ENCODE measurements around the gene ZNF785. TPM values are rescaled to one million over a fixed set of nuclear protein-coding genes. Genes with fewer than 3 reads are reported as not detected.

Gene ZNF785
- polyA plus RNA-seq, 1 donor (not counting 4 experiments of a cell fraction or from before 2014, with no cell fraction given), result 3.4 TPM

DNA sequence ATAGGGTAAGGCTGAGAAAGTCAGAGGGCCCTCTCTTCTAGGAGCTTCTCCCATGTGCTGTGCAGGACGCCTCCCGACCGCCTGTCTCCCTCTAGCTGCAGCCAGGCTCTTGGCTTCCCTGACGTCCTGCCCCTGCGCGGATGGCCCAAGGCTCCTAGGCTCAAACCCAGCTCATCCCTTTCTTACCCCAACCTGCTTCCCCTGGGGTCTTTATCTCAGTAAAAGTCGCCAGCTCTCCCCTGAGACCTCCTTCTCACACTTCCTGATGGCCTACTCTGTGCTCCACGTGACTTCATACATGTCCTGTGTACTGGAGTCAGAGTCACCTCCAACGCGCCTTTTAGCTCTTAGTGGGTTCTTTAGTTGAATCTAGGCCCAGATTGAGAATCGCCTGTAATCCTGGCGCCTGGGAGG is 49.7 kb downstream of the ZNF785 start:
- H3K4me1 ChIP-seq (ENCODE audit: control insufficient read depth, extremely low read depth, insufficient read depth, low read length), result peaks cover 11% of the 10 kb centered on the region
- DNase-seq (ENCODE audit: low read depth, low spot score) (no peak), FAIRE-seq (no peak)
- peaks cover 11% of the 10 kb centered on the region for H3K79me2 ChIP-seq (ENCODE audit: control insufficient read depth, insufficient read depth, low read length)
- H3K9me3 ChIP-seq (ENCODE audit: control insufficient read depth, low read depth, low read length), result no peaks in the 10 kb centered on the region
- no peaks in the 10 kb centered on the region for H4K20me1 ChIP-seq (ENCODE audit: control insufficient read depth, extremely low read depth, insufficient read depth, low read length)
- H3K9ac ChIP-seq (ENCODE audit: control insufficient read depth, extremely low read depth, insufficient read depth, low read length), result peak overlapping the region; percentile 96
- peak overlapping the region; percentile 72 for H2AFZ ChIP-seq (ENCODE audit: control insufficient read depth, low read length)
- dilution Hi-C loops (cut with MboI; ENCODE audit: extremely low pct_ligation_motif_present, low sequenced_read_pairs), result no loop called here
- peak overlapping the region; percentile 97 for H3K4me2 ChIP-seq (ENCODE audit: control insufficient read depth, extremely low read depth, insufficient read depth, low read depth, low read length)
- no peaks in the 10 kb centered on the region for H3K36me3 ChIP-seq (ENCODE audit: control insufficient read depth in 2 of 2, extremely low read depth in 1 of 2, insufficient read depth in 2 of 2, low read length in 2 of 2)
- H3K27me3 ChIP-seq (ENCODE audit: control insufficient read depth, extremely low read depth, insufficient read depth, low read length), result no peaks in the 10 kb centered on the region
- H3K4me3 ChIP-seq (ENCODE audit: control insufficient read depth in 2 of 3, extremely low read depth in 1 of 3, insufficient read depth in 2 of 3, low read depth in 1 of 3, low read length in 3 of 3), result peak overlapping the region; percentile 52 to 95 (median 88)
- TF ChIP-seq, protein P1, sequence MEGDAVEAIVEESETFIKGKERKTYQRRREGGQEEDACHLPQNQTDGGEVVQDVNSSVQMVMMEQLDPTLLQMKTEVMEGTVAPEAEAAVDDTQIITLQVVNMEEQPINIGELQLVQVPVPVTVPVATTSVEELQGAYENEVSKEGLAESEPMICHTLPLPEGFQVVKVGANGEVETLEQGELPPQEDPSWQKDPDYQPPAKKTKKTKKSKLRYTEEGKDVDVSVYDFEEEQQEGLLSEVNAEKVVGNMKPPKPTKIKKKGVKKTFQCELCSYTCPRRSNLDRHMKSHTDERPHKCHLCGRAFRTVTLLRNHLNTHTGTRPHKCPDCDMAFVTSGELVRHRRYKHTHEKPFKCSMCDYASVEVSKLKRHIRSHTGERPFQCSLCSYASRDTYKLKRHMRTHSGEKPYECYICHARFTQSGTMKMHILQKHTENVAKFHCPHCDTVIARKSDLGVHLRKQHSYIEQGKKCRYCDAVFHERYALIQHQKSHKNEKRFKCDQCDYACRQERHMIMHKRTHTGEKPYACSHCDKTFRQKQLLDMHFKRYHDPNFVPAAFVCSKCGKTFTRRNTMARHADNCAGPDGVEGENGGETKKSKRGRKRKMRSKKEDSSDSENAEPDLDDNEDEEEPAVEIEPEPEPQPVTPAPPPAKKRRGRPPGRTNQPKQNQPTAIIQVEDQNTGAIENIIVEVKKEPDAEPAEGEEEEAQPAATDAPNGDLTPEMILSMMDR (optimal IDR thresholded peaks at IDR 0.05 in 1 of 3, IDR thresholded peaks at IDR 0.05 in 1 of 3, conservative IDR thresholded peaks at IDR 0.05 in 1 of 3; ENCODE audit: extremely low read depth in 1 of 3, insufficient read depth in 2 of 3, low read length in 3 of 3), result peak; percentile 69 to 95 (median 74)
- no peak for TF ChIP-seq EZH2 (IDR thresholded peaks at IDR 0.05; ENCODE audit: low read length)
- H3K9me1 ChIP-seq (ENCODE audit: control insufficient read depth, extremely low read depth, insufficient read depth, low read length), result no peaks in the 10 kb centered on the region
- H3K27ac ChIP-seq (ENCODE audit: control insufficient read depth, insufficient read depth, low read length), result peak overlapping the region; percentile 95

DNA sequence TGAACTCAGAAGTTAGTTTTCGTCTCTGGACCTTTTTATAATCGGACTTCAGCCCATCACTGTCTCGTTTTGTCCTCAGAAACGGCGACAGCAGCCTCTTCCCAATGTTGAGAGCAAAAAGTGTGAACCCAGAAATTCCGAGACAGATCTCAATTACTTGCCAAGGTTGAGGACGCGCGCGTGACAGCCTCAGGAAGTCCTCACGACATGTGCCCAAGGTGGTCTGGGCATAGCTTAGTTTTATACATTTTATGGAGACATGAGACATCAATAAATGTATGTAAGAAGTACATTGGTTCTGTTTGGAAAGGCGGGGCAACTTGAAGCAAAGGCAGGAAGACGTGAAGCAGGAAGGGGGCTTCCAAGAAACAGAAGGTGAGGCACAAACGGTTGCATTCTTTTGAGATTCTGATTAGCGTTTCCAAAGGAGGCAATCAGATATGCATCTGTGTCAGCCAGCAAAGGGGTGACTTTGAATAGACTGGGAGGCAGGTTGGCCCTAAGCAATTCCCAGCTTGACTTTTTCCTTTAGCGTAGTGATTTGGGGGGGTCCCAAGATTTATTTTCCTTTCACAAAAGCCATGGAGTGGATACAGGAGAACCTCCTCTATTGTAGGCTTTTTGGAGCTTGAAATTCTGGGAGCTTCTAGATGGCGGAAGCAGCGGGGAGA is 50.3 kb downstream of the ZNF785 start:
- no peak for DNase-seq (ENCODE audit: low read depth, low spot score)
- Histone ChIP-seq H2AFZ (ENCODE audit: control insufficient read depth, low read length) (peak overlapping the region; percentile 94), H3K4me3 (ENCODE audit: control insufficient read depth in 2 of 3, extremely low read depth in 1 of 3, insufficient read depth in 2 of 3, low read depth in 1 of 3, low read length in 3 of 3) (peak overlapping the region; percentile 52 to 95 (median 88)), H3K27me3 (ENCODE audit: control insufficient read depth, extremely low read depth, insufficient read depth, low read length) (no peaks in the 10 kb centered on the region), H3K9me1 (ENCODE audit: control insufficient read depth, extremely low read depth, insufficient read depth, low read length) (no peaks in the 10 kb centered on the region), H3K4me2 (ENCODE audit: control insufficient read depth, extremely low read depth, insufficient read depth, low read depth, low read length) (peak overlapping the region; percentile 97), H3K9me3 (ENCODE audit: control insufficient read depth, low read depth, low read length) (no peaks in the 10 kb centered on the region), H4K20me1 (ENCODE audit: control insufficient read depth, extremely low read depth, insufficient read depth, low read length) (no peaks in the 10 kb centered on the region), H3K9ac (ENCODE audit: control insufficient read depth, extremely low read depth, insufficient read depth, low read length) (peak overlapping the region; percentile 96), H3K4me1 (ENCODE audit: control insufficient read depth, extremely low read depth, insufficient read depth, low read length) (peaks cover 11% of the 10 kb centered on the region), H3K79me2 (ENCODE audit: control insufficient read depth, insufficient read depth, low read length) (peaks cover 11% of the 10 kb centered on the region), H3K36me3 (ENCODE audit: control insufficient read depth in 2 of 2, extremely low read depth in 1 of 2, insufficient read depth in 2 of 2, low read length in 2 of 2) (no peaks in the 10 kb centered on the region), H3K27ac (ENCODE audit: control insufficient read depth, insufficient read depth, low read length) (peak overlapping the region; percentile 95)
- dilution Hi-C loops (cut with MboI; ENCODE audit: extremely low pct_ligation_motif_present, low sequenced_read_pairs), result no loop called here
- no peak for FAIRE-seq
- TF ChIP-seq, protein P1 (optimal IDR thresholded peaks at IDR 0.05 in 1 of 3, IDR thresholded peaks at IDR 0.05 in 1 of 3, conservative IDR thresholded peaks at IDR 0.05 in 1 of 3; ENCODE audit: extremely low read depth in 1 of 3, insufficient read depth in 2 of 3, low read length in 3 of 3), result no peak
- no peak for TF ChIP-seq EZH2 (IDR thresholded peaks at IDR 0.05; ENCODE audit: low read length)
